ENCODE data around the gene RAD51B.

Gene RAD51B

DNA sequence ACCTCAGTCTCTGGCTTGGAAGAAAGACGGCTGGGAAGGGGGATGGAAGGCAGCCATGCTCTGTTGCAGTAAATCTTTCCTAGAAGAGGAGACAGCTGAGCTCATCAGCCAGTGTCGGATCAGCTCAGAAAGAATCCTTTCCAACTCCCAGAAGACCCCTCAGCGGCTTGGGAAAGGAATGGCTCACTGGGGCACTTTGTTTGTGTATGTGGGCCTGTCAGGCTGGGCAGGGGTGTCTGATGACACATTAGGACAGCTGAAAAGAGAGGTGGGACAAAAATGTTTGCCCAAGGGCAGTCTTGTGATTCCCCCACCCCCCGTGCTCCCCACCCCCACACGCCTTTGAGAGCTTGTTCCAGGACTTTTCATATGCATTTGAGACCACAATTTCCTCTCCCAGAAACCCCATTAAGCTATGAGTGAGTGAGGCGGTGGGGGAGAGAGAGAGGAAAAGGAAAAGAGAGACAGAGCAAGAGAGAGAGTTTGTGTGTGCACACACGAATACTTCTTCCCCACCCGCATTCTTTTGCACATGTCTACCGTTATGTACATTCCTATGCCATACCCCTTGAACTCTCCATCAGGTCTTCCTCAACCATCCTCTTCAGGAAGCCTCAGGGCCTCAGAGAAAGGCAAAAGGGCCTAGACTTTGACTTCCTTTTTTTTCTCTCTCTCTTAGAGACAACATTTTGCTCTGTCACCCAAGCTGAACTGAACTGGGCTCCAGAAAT lies 774.4 kb downstream of the RAD51B start:
- DNase-seq (ENCODE audit: low read depth in 2 of 2) = no peak

DNA sequence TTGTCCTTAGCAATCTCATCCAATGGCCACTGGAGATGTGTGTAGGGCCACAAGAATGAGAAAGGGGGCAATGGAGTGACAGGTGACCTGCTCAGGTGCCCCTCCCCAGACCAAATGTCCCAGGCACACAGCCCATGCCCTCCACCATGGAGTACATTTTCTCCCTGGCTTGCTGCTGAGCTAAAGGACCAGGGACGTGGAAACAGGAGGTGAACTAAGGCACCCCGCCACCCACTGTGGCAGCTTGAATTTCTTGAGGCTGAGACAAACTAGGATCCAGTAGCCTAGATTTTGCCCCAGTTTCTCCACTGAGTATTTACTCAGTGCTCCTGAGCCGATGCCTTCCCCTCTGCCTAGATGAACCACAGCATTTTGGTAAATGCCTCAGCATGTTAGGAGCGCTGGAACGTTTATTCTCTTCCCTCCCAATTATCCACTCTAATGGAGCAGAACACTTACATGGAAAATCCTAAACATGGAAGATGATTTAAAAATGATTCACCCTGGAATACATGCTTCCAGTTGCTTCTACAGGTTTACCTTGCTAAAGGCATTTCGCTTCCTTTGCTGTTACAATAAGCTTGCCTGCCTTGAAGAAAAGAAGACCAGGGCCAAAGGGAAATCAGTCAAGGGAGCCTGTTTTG lies 775.3 kb downstream of the RAD51B start:
- DNase-seq (ENCODE audit: low read depth in 2 of 2) = no peak

DNA sequence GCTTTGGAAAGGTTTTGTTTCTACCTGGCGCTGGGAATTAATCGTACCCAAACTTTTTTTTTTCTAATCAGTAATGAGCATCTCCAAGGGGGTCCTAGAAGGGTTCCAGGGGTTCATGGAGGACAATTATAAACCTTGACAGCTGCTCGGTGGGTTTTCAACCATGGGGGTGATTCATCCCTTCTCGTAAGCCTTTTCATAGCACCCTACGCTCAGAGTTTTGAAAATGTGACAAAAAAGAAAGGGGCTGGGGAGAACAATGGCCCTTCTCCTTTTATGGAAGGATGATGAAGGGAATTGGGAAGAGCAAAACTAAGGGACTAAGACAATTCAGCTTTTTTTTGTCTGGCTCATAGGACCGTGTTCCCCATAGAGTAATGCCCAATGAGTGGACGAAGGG lies 776.6 kb downstream of the RAD51B start:
- no peak for DNase-seq (ENCODE audit: low read depth in 2 of 2)

GRCh38 chr14:68596701-68597100 lies 777.1 kb downstream of the RAD51B start:
- no peak for DNase-seq (ENCODE audit: low read depth in 2 of 2)

DNA sequence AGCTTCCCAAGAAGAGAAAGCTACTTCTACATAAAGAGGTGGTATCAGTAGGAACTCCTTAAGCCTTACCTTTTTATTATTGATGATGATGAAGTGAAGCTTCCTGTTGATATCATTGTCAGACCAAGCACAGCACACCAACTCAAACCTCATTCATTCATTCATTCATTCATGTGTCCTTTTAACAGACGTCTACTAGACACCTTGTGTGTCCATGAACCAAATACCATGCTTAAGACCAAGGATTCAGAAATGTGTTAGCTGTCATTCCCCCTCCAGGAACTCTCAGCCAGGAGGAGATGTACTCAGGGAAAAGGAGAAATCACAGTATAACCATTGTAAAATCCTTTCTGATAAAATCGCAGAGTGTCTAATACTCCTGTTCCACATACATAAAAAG lies 778.5 kb downstream of the RAD51B start:
- DNase-seq (ENCODE audit: low read depth in 2 of 2) = no peak

DNA sequence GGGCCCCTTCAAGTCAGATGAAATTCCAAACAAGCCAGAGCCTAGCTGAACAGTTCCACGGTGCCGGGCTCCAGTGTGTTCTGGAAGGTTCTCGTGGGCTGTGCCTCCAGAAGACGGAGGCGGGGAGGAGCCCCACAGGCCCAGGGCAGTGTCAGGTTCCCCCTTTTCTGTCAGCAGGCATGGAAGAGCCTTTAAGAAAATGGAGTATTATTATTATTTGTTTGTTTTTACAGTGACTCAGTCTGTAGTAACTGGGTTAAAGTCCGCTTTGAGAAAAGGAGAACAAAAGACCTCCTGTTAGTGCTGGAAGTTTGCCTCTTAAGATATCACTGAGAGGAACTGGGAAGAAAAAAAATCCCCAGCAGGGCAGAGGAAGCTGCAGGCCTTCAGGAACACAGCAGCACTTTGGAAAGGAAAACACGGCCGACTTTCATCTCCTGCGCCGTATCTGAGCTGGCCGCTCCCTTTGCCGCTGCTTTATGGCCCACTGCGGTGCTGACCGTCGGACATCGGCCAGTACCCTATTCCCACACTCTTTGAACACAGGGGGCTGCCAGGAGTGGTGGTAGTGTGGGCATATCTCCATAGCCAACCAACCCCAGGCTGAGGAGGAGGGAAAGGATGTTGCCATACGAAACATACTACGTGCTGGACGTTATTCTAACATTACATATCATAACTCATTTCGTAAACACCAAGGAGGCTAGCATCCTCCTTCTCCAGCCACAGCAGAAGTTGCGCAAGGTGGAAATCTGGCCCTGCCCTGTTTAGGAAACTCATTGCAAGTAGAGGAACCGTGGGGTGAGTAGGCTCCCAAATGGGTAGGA lies 779.3 kb downstream of the RAD51B start:
- DNase-seq (ENCODE audit: low read depth in 2 of 2) = no peak

DNA sequence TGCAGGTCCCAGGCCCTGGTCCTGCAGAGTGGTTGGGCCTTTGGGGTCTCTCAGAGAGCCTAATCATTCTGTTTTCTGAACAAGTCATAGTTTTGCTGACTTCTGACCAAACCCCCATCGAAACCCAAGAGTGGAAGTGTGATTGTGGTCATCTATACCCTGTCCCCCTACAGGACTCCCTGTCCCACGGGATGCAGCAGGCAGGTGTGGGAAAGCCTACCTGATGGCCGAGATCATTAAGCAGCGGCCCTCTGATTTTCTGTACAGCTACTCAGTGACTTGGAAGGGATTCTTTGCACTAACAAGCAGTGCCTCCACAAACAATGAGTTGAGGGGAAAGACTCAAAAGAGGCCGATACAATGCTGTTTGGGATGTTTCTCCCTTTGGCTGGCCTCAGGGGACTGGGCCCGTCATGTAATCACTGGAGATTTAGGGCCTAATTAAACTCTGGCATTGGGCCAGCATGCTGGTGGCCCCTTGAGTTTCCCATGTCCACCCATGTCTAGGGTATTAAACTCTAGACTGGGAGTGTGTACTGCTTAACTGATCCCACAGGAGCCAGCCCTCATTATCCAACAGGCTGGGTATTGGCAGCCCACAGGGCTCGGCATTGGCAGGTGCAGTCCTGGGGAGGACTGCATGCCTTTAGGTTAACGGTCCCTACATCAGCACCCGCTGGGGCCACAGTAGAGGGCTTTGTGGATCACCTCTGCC lies 780.5 kb downstream of the RAD51B start:
- no peak for DNase-seq (ENCODE audit: low read depth in 2 of 2)

GRCh38 chr14:68602507-68602906 lies 782.9 kb downstream of the RAD51B start:
- DNase-seq (ENCODE audit: low read depth in 2 of 2) = no peak

DNA sequence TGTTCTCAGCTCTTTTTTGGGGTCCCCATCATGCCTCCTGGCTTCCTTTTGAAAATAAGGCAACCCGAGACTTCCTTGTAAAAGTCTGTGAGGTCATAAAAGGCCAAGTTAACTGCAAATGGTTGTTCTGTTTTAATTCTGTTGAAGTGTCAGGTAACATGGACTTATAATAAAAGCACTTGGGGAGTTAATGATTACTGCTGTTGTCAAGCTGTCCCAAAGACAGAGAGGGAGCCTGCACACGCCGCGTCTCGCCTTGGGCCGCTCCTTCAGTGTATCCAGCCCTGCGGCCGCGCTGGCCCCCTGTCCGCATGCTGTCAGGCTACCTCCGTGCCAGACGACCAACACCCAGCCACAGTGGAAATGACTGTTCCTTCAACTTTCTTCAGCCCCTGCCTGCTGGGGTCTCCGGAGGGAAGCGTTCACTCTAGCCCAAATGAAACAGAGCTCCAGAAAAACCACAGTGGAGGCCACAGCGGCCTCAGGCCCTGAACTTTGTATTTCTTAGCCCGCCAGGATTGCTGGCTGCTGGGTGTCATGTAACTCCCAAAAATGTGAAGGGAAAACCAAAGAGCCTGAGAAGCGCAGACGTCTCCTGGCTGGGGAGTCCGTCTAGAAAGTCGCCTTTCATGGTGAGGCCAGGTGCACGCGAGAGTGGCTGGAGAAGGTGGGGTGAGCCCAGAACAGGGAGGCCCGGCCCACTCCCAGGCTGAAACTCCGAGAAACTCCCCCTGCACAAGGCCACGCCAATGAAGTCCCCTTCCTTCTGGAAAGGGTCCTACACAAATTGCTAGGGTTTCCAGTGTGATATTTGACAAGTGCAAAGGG lies 784.2 kb downstream of the RAD51B start:
- DNase-seq (ENCODE audit: low read depth in 2 of 2) = no peak

DNA sequence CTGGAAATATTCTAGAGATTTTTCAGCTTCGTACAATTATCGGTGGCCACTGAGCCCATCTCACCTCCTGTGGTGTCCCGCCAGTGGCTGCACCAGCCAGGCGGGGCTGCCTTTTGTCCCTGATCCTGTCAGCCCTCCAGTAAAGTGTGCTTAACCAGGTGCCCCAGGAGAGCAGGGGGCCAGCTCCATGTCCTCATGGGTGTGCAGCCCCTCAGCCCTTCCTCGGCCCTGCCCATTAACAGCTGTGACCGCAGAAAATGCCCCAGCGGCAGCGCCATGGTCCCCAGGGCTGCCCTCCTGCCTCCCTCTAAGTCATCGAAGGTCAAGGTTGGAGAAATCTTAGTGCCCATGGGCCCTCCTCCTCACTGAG lies 784.8 kb downstream of the RAD51B start:
- DNase-seq (ENCODE audit: low read depth in 2 of 2) = no peak

- DNase-seq (ENCODE audit: low read depth in 2 of 2) = no peak
These were observed 785.2 kb downstream of the RAD51B start for GRCh38 chr14:68604822-68605221.

- no peak for DNase-seq (ENCODE audit: low read depth in 2 of 2)
These were observed 786.6 kb downstream of the RAD51B start for GRCh38 chr14:68606176-68606575.

DNA sequence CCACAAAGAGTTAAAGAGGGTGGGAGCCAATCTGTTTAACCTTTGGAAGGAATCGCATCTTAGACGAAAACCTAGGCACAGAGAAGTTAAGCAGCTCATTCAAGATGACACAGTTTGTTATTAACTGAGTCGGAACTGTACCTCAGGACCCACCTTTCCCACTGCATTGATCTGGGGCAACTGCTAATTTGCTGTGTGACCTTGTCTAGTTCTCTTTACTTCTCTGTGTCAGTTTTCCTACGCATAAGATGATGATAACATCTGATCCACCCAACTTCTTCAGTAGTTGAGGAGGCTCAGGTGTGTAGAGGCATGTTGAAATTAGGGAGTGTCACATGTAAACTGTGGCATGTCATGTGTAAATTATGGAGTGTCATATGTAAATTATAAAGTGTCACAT lies 787.1 kb downstream of the RAD51B start:
- DNase-seq (ENCODE audit: low read depth in 2 of 2) = no peak

GRCh38 chr14:68607081-68607866 lies 787.7 kb downstream of the RAD51B start:
- no peak for DNase-seq (ENCODE audit: low read depth in 2 of 2)

- DNase-seq (ENCODE audit: low read depth in 2 of 2) = no peak
These were observed 788.4 kb downstream of the RAD51B start for GRCh38 chr14:68607867-68608573.

GRCh38 chr14:68608574-68608962 lies 789.0 kb downstream of the RAD51B start:
- DNase-seq (ENCODE audit: low read depth in 2 of 2) = no peak

GRCh38 chr14:68609012-68609411 lies 789.4 kb downstream of the RAD51B start:
- DNase-seq (ENCODE audit: low read depth in 2 of 2) = no peak

- no peak for DNase-seq (ENCODE audit: low read depth in 2 of 2)
These were observed 790.7 kb downstream of the RAD51B start for GRCh38 chr14:68610251-68610793.

- DNase-seq (ENCODE audit: low read depth in 2 of 2) = no peak
These were observed 792.0 kb downstream of the RAD51B start for GRCh38 chr14:68611599-68611998.

- DNase-seq (ENCODE audit: low read depth in 2 of 2) = no peak
These were observed 792.5 kb downstream of the RAD51B start for GRCh38 chr14:68612049-68612448.

Measured in stimulated activated CD8-positive, alpha-beta memory T cell treated with anti-CD3 and anti-CD28 coated beads, Interleukin-2, amount 100 ng/mL, for 48 hours (primary cell).